Measurements from ENCODE around the gene KDM4B. TPM values are rescaled to one million over a fixed set of nuclear protein-coding genes. Genes with fewer than 3 reads are reported as not detected.

KDM4B gene
- total and polyA plus RNA-seq, 2 donors (not counting 1 experiment from before 2014, with no cell fraction given) = 6.4 to 14.4 TPM

DNA sequence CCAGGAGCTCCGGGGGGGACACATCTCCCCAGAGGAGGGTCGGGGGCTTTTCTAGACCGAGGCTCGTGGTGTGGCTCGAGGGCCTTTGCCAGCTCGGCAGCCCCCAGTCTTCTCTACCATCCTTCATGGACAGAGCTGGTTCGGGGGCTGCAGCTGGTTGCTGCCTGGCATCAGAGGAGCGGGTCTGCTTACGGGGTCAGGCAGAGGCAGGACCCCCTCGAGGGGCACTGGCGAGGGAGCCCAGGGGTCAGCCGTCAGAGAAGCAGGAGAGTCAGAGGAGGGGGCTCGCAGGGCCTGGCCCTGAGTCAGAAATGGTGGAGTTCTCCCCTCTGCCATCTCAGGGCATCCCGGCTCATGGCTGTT is 123.5 kb downstream of the KDM4B start:
- Histone ChIP-seq H3K4me3 (replicated peaks in 1 of 4; ENCODE audit: control extremely low read depth in 1 of 4, insufficient read depth in 1 of 4, low read depth in 3 of 4, low read length in 4 of 4) (no peak overlapping the region), H3K79me2 (ENCODE audit: control insufficient read depth, insufficient read depth, low read length) (no peaks in the 10 kb centered on the region), H3K9ac (ENCODE audit: insufficient read depth, low read length) (no peak overlapping the region), H3K9me3 (ENCODE audit: control insufficient read depth, insufficient read depth, low read depth, low read length) (no peaks in the 10 kb centered on the region), H4K20me1 (ENCODE audit: control insufficient read depth, extremely low read depth, insufficient read depth, low read length) (no peaks in the 10 kb centered on the region), H3K4me2 (ENCODE audit: extremely low read depth, insufficient read depth, low read length) (no peak overlapping the region), H3K27me3 (ENCODE audit: control insufficient read depth, insufficient read depth, low read length) (no peaks in the 10 kb centered on the region), H3K27ac (ENCODE audit: insufficient read depth, low read length) (no peak overlapping the region), H3K36me3 (ENCODE audit: control insufficient read depth, insufficient read depth, low read length) (peaks cover 3% of the 10 kb centered on the region), H2AFZ (ENCODE audit: low read length) (no peak overlapping the region), H3K4me1 (ENCODE audit: control insufficient read depth, extremely low read depth, insufficient read depth, low read length) (peaks cover 8% of the 10 kb centered on the region)
- DNase-seq (ENCODE audit: low read depth in 2 of 2) = no peak
- no peak for TF ChIP-seq EZH2 (IDR thresholded peaks at IDR 0.05; ENCODE audit: low read length, missing control alignments)
- TF ChIP-seq, protein P1, sequence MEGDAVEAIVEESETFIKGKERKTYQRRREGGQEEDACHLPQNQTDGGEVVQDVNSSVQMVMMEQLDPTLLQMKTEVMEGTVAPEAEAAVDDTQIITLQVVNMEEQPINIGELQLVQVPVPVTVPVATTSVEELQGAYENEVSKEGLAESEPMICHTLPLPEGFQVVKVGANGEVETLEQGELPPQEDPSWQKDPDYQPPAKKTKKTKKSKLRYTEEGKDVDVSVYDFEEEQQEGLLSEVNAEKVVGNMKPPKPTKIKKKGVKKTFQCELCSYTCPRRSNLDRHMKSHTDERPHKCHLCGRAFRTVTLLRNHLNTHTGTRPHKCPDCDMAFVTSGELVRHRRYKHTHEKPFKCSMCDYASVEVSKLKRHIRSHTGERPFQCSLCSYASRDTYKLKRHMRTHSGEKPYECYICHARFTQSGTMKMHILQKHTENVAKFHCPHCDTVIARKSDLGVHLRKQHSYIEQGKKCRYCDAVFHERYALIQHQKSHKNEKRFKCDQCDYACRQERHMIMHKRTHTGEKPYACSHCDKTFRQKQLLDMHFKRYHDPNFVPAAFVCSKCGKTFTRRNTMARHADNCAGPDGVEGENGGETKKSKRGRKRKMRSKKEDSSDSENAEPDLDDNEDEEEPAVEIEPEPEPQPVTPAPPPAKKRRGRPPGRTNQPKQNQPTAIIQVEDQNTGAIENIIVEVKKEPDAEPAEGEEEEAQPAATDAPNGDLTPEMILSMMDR (conservative IDR thresholded peaks at IDR 0.05 in 1 of 2, IDR thresholded peaks at IDR 0.05 in 1 of 2; ENCODE audit: low read depth in 1 of 2, low read length in 2 of 2) = no peak

DNA sequence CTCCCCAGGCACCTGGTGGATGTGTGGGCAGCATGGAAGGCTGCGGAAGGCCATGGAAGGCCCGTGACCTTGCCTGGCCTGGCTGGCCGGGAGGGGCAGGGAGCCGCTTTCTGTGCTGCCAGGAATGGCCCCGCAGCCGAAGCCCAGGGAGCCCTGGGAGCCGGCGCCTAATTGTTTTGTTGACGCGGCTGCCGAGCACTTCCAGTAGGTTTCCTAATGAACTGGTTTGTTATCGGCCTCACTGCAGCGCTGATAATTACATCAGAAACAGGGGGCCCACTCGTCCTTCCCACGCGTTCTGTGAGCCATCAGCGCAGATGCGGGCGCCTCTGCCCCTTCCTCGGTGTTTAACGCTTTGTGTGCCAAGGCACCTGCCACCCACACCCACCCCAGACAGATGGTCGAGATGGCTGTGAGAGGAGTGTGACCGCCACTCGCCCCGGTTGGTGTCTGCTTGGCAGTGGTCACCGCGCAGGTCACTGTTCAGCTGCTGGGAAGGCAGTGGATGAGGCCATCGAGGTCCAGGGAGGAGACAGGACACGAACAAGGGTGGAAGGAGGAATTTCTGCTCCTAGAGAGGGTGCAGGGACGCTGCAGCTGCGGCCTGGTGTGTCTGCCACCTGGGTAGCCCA is 124.5 kb downstream of the KDM4B start:
- Histone ChIP-seq H3K4me3 (replicated peaks in 1 of 4; ENCODE audit: control extremely low read depth in 1 of 4, insufficient read depth in 1 of 4, low read depth in 3 of 4, low read length in 4 of 4) (no peak overlapping the region), H3K9ac (ENCODE audit: insufficient read depth, low read length) (no peak overlapping the region), H3K36me3 (ENCODE audit: control insufficient read depth, insufficient read depth, low read length) (no peaks in the 10 kb centered on the region), H3K9me3 (ENCODE audit: control insufficient read depth, insufficient read depth, low read depth, low read length) (no peaks in the 10 kb centered on the region), H4K20me1 (ENCODE audit: control insufficient read depth, extremely low read depth, insufficient read depth, low read length) (no peaks in the 10 kb centered on the region), H3K4me1 (ENCODE audit: control insufficient read depth, extremely low read depth, insufficient read depth, low read length) (peaks cover 8% of the 10 kb centered on the region), H2AFZ (ENCODE audit: low read length) (no peak overlapping the region), H3K27ac (ENCODE audit: insufficient read depth, low read length) (no peak overlapping the region), H3K79me2 (ENCODE audit: control insufficient read depth, insufficient read depth, low read length) (no peaks in the 10 kb centered on the region), H3K4me2 (ENCODE audit: extremely low read depth, insufficient read depth, low read length) (no peak overlapping the region), H3K27me3 (ENCODE audit: control insufficient read depth, insufficient read depth, low read length) (no peaks in the 10 kb centered on the region)
- DNase-seq (ENCODE audit: low read depth in 2 of 2) = no peak
- TF ChIP-seq, protein P1 (conservative IDR thresholded peaks at IDR 0.05 in 1 of 2, IDR thresholded peaks at IDR 0.05 in 1 of 2; ENCODE audit: low read depth in 1 of 2, low read length in 2 of 2) = no peak
- TF ChIP-seq EZH2 (IDR thresholded peaks at IDR 0.05; ENCODE audit: low read length, missing control alignments) = no peak

DNA sequence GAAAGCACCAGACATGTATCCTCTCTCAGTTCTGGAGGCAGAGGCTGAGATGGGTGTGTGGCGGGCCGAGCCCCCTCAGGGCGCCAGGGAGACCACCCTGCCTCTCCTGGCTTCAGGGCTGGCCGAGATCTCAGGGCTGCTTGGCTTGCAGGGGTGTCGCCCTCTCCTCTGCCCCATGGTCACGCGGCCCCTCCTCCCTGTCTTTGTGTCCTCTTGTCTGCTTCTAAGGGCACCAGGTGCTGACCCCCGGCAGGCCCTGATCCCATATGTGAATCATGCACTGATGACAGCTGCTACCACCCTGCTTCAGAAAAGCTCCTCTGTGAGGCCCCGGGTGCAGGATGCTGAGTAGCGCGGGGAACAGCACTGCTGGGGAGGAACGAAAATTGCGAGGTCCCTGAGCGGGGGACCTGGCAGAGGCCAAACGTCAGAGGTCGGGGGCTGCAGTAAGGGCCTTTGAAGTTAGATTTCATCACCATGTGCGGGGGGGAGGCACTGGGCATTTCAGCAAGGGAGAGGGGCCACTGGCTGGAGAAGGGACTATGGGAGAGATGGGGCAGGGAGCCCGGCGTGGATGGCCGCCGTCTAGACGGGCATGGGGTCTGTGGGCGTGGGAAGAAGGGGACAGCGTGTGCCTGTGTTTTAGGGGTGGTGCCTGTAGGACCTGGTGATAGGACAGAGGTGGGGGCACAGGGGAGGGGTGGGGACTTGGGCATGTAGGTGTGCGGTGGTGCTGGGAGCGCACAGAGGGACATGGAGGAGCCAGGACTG is 125.2 kb downstream of the KDM4B start:
- no peaks in the 10 kb centered on the region for H4K20me1 ChIP-seq (ENCODE audit: control insufficient read depth, extremely low read depth, insufficient read depth, low read length)
- H3K9me3 ChIP-seq (ENCODE audit: control insufficient read depth, insufficient read depth, low read depth, low read length) = no peaks in the 10 kb centered on the region
- no peak for DNase-seq (ENCODE audit: low read depth in 2 of 2)
- no peak overlapping the region for H3K9ac ChIP-seq (ENCODE audit: insufficient read depth, low read length)
- no peaks in the 10 kb centered on the region for H3K36me3 ChIP-seq (ENCODE audit: control insufficient read depth, insufficient read depth, low read length)
- TF ChIP-seq EZH2 (IDR thresholded peaks at IDR 0.05; ENCODE audit: low read length, missing control alignments) = no peak
- TF ChIP-seq, protein P1 (conservative IDR thresholded peaks at IDR 0.05 in 1 of 2, IDR thresholded peaks at IDR 0.05 in 1 of 2; ENCODE audit: low read depth in 1 of 2, low read length in 2 of 2) = no peak
- H3K27me3 ChIP-seq (ENCODE audit: control insufficient read depth, insufficient read depth, low read length) = no peaks in the 10 kb centered on the region
- H3K4me3 ChIP-seq (replicated peaks in 1 of 4; ENCODE audit: control extremely low read depth in 1 of 4, insufficient read depth in 1 of 4, low read depth in 3 of 4, low read length in 4 of 4) = no peak overlapping the region
- H3K79me2 ChIP-seq (ENCODE audit: control insufficient read depth, insufficient read depth, low read length) = no peaks in the 10 kb centered on the region
- H3K4me1 ChIP-seq (ENCODE audit: control insufficient read depth, extremely low read depth, insufficient read depth, low read length) = peaks cover 8% of the 10 kb centered on the region
- no peak overlapping the region for H3K27ac ChIP-seq (ENCODE audit: insufficient read depth, low read length)
- H3K4me2 ChIP-seq (ENCODE audit: extremely low read depth, insufficient read depth, low read length) = no peak overlapping the region
- H2AFZ ChIP-seq (ENCODE audit: low read length) = no peak overlapping the region
